Psoas muscle (tissue), 8 donors: Measurements from ENCODE around the gene PEPD. TPM values are rescaled to one million over a fixed set of nuclear protein-coding genes. Genes with fewer than 3 reads are reported as not detected.

Source experiments
- ATAC-seq, 4 donors: fragments of 200-7000 bp; cut with Tn5 transposase; one replicate each; pipeline ENCODE4 v1.9.1; 2020; ENCODE audit warnings: moderate library complexity in 3 of 4, mild to moderate bottlenecking in 2 of 4
- DNase-seq, 2 donors: peaks; one replicate each; pipeline ENCODE4 v3.0.0-alpha.2; 2020
- H3K27ac ChIP-seq: fragments of 200-600 bp; one replicate; pipeline ENCODE4 v1.8.0; 2022
- H3K27me3 ChIP-seq, 3 donors: fragments of 200-600 bp in 1 of 3; one replicate each; pipeline versions ENCODE4 v1.6.1 to v1.8.0; 2013 to 2022; ENCODE audit warnings: low read length in 2 of 3, mild to moderate bottlenecking in 2 of 3, moderate library complexity in 1 of 3; ENCODE audit not compliant: insufficient read depth in 3 of 3
- H3K36me3 ChIP-seq, 2 donors: fragments of 200-600 bp in 1 of 2; one replicate each; pipeline versions ENCODE4 v1.6.1 to v1.8.0; 2013 to 2022; ENCODE audit warnings: low read depth in 1 of 2, mild to moderate bottlenecking in 1 of 2, moderate library complexity in 1 of 2; ENCODE audit not compliant: insufficient read depth in 1 of 2
- H3K4me1 ChIP-seq: fragments of 200-600 bp; one replicate; pipeline ENCODE4 v1.8.0; 2022
- H3K4me3 ChIP-seq: fragments of 200-600 bp; one replicate; pipeline ENCODE4 v1.8.0; 2022; ENCODE audit warnings: mild to moderate bottlenecking
- H3K9me3 ChIP-seq: fragments of 200-600 bp; one replicate; pipeline ENCODE4 v1.8.0; 2022
- CTCF ChIP-seq: fragments of 200-600 bp; IDR thresholded peaks from one replicate; pipeline ENCODE4 v1.8.0; 2022; ENCODE audit warnings: antibody characterized with exemption
- WGBS, 3 donors: extraction: QIAGEN DNeasy Blood & Tissue Kit; methylation state at CpG; one replicate each; pipeline versions ENCODE4 v1.1.6 to v1.1.7; 2013; 5-methylcytosine and 5-hydroxymethylcytosine counted together
- intact Hi-C, 2 donors: fragments of 100-400 bp; cut with DNase I; formaldehyde crosslinking; loops; one replicate each; pipeline versions ENCODE4 v1.11.0 to v1.14.2; 2022
- polyA plus RNA-seq, 3 donors: library from polyadenylated mRNA; stranded (reverse); fragments of 200-250 nt; gene quantifications; one replicate each; pipeline ENCODE4 v1.2.3, GENCODE V29; 2013
- total RNA-seq, 4 donors: library from RNA; stranded (reverse); fragmentation: NEBNext Ultra II Directional in 2 of 4; extraction: Animal tissue kit (Norgen Biotek cat#: 25700) in 2 of 4; gene quantifications; one replicate each; pipeline versions ENCODE4 v1.2.1 to v1.2.4, GENCODE V29; 2021 to 2023
- donor health status: healthy with polysubstance abuse.
- donor health status: DM: no; HTN: no; CAD: no; lungs with moderate emphysema.
- donor health status: Bipolar disorder and iron deficiency.
- donor health status: healthy.
- donor health status: DM: yes; HTN: yes; CAD: no.
- donor health status: DM: no; HTN: no; CAD: no.
- donor health status: DM: no; HTN: no; CAD: no.
- donor health status: DM: yes; HTN: yes; CAD: no.

PEPD gene
- total and polyA plus RNA-seq, 7 donors: 26.3 to 40.2 (median 35.1) TPM

- Histone ChIP-seq H3K9me3 (no peaks in the 10 kb centered on the region), H3K36me3 (no peaks in the 10 kb centered on the region), H3K27ac (no peak overlapping the region), H3K4me1 (peaks cover 10% of the 10 kb centered on the region), H3K27me3 (no peaks in the 10 kb centered on the region), H3K4me3 (peak overlapping the region; percentile 88)
- intact Hi-C loops: loop anchor here in 1 of 2 donors (10.0 kb wide), 1 partner anchor 255 kb away; no protein-coding TSS in a partner anchor
- no peak for ATAC-seq
- 50 to 57% (median 56%) methylated on average over 4 of the region's 4 CpGs for WGBS, 3 donors
- no peak for TF ChIP-seq CTCF
- no peak for DNase-seq
Measured at GRCh38 chr19:33520048-33520643, 1.4 kb downstream of the PEPD start.

- no peak for DNase-seq
- Histone ChIP-seq H3K9me3 (no peaks in the 10 kb centered on the region), H3K4me3 (no peak overlapping the region), H3K27me3 (no peaks in the 10 kb centered on the region), H3K4me1 (peaks cover 10% of the 10 kb centered on the region), H3K27ac (no peak overlapping the region), H3K36me3 (no peaks in the 10 kb centered on the region)
- TF ChIP-seq CTCF: no peak
- no peak for ATAC-seq
- WGBS, 3 donors: 61 to 73% (median 68%) methylated on average over 6 of the region's 6 CpGs
- intact Hi-C loops: no loop called here
Measured at GRCh38 chr19:33519416-33519815, 2.2 kb downstream of the PEPD start.

GRCh38 chr19:33518541-33518940, 3.0 kb downstream of the PEPD start:
- ATAC-seq: no peak
- peaks cover 10% of the 10 kb centered on the region for H3K4me1 ChIP-seq

GRCh38 chr19:33517922-33518321, 3.7 kb downstream of the PEPD start:
- intact Hi-C loops: no loop called here
- Histone ChIP-seq H3K36me3 (no peaks in the 10 kb centered on the region), H3K9me3 (no peaks in the 10 kb centered on the region), H3K27ac (no peak overlapping the region), H3K27me3 (no peaks in the 10 kb centered on the region), H3K4me1 (peaks cover 10% of the 10 kb centered on the region), H3K4me3 (no peak overlapping the region)
- WGBS, 3 donors: 74 to 83% (median 81%) methylated on average over 9 of the region's 9 CpGs
- ATAC-seq (no peak), DNase-seq (no peak)
- no peak for TF ChIP-seq CTCF

More at GRCh38 chr19:33518541-33518940, 3.0 kb downstream of the PEPD start:
- no peak overlapping the region for H3K4me3 ChIP-seq
- no peak for DNase-seq
- H3K27me3 ChIP-seq: no peaks in the 10 kb centered on the region
- H3K36me3 ChIP-seq: no peaks in the 10 kb centered on the region
- 65 to 70% (median 66%) methylated on average over 5 of the region's 5 CpGs for WGBS, 3 donors
- intact Hi-C loops: no loop called here
- TF ChIP-seq CTCF: no peak
- H3K9me3 ChIP-seq: no peaks in the 10 kb centered on the region
- no peak overlapping the region for H3K27ac ChIP-seq

- ATAC-seq (no peak), DNase-seq (no peak)
- intact Hi-C loops: no loop called here
- Histone ChIP-seq H3K36me3 (peaks cover 0 to 10% of the 10 kb centered on the region in 2 donors), H3K27me3 (no peaks in the 10 kb centered on the region), H3K27ac (no peak overlapping the region), H3K4me3 (no peak overlapping the region), H3K9me3 (no peaks in the 10 kb centered on the region), H3K4me1 (peaks cover 8% of the 10 kb centered on the region)
- TF ChIP-seq CTCF: no peak
- WGBS, 3 donors: 57 to 72% (median 63%) methylated on average over 4 of the region's 4 CpGs
Measured at GRCh38 chr19:33515921-33516320, 5.7 kb downstream of the PEPD start.
